Epidermal melanocyte (primary cell): ENCODE data around the gene FAM110D.

Experiments used
- DNase-seq: peaks from one replicate; pipeline ENCODE4 v3.0.0; 2011; ENCODE audit warnings: low spot score; ENCODE audit not compliant: insufficient read length

Gene FAM110D

DNA sequence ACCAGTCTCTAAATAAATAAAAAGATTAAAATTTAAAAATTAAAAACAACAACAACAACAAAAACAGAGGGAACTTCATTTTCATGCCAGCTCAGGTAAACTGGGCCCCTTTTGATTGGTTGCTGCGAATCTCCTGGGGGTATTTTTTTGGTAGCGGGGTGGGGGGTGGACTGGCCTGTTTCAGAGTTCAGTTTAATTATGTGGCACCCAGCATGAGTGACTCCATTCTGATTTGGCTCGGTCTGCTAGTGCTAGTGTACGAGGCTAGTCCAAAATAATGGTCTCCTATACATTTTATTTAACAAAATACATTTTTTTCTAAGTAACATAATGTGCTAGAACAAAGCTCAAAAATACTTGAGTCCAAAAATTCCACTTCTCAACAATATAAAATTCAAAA is 29.1 kb upstream of the FAM110D start:
- no peak for DNase-seq

DNA sequence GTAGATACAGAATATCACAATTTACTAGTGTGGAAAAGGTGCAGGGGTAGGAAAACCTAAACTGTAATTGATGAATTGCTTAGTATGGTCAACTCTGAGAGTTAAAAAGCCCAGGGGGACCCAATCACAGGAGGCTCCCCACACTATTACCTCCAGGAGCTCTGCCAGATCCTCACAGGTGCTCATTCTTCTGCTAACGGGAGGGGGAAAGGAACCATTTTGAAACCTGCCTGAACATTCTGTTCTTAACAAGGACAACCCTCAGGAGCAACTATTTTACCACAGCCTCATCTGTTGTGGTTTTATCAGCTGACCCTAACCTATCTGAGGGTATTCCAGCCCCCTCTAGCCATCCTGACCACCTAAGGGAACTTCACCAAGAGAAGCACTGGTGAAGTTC is 28.2 kb upstream of the FAM110D start:
- DNase-seq = no peak

DNA sequence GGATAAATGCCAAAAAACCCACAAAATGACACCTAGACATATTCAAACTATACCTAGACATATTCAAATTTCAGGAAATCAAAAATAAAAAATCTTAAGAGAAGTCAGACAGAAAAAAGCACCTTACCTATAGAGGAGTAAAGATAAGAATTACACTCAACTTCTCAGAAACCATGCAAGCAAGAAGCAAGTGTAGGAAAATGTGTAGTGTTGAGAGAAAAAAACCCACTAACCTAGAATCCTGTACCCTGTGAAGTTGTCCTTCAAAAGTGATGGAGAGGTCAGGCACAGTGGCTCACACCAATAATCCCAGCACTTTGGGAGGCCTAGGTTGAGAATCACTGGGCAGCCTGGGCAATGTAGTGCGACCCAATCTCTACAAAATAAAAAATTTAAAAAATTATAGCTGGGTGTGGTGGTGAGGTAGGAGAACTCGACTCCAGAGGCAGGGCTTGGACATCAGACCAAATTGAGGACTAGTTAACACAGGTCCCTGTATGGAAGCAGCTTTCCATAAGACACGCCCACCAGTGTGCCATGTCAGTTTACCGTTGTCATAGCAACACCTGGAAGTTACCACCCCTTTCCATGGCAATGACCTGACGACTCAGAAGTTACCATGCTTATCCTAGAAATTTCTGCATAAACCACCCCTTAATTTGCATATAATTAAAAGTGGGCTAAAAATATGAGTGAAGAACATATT is 26.6 kb upstream of the FAM110D start:
- DNase-seq = no peak

DNA sequence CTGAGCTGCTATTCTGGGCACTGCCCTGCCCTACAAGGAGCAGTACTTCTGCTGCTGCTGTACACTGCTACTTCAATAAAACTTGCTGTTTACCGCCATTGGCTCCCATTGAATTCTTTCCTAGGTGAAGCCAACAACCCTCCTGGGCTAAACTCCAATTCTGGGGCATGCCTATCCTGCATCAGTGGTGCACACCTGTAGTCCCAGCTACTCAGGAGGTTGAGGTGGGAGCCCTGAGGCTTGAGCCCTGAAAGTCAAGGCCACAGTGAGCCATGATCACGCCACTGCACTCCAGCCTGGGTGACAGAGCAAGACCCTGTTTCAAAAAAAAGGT is 26.1 kb upstream of the FAM110D start:
- no peak for DNase-seq

DNA sequence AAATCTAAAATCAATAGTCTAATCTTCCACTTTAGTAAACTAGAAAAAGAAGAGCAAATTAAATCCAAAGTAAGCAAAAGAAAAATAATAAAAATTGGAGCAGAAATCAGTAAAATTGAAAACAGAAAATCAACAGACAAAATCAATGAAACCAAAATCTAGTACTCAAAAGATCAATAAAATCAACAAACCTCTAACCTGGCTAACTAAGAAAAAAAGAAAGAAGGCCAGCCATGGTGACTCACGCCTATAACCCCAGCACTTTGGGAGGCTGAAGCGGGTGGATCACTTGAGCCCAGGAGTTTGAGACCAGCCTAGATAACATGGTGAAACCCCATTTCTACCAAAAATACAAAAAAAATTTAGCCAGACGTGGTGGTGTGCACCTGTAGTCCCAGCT is 24.4 kb upstream of the FAM110D start:
- no peak for DNase-seq

DNA sequence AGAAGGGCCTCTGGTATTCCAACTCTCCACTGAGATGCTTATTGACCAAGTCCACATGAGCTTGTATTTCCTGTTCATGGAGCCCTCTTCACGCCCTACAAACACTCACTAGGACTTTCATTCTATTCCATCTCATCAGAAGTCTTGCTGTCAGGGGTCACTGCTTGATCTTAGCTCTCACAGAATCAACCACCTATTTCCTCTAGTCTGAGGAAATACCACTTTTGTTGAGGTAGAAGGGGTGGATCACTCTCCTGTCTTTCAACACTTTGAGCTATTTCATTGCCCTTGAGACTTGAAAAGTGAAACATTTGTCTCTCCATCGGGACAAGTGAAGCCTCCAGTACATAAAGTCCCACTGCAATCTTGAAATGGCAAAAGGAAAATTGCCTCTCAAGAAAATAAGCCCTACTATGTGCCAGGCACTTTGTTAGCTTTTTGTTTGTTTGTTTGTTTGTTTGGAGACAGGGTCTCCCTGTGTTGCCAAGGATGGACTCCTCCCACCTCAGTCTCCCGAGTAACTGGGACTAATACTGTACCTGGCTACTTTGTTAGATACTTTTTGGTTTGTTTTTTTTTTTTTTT is 19.8 kb upstream of the FAM110D start:
- DNase-seq = no peak

DNA sequence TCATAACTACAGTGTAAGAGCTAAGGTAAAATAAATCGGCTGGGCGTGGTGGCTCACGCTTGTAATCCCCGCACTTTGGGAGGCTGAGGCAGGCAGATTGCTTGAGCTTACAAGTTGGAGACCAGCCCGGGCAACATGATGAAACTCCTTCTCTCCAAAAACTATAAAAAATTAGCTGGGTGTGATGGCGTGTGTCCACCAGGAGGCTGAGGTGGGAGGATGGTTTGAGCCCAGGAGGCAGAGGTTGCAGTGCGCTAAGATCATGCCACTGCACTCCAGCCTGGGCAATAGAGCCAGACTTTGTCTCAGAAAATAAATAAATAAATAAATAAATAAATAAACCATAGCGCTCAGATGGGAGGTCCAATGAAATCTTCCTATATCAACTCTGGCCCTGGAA is 16.7 kb upstream of the FAM110D start:
- no peak for DNase-seq

DNA sequence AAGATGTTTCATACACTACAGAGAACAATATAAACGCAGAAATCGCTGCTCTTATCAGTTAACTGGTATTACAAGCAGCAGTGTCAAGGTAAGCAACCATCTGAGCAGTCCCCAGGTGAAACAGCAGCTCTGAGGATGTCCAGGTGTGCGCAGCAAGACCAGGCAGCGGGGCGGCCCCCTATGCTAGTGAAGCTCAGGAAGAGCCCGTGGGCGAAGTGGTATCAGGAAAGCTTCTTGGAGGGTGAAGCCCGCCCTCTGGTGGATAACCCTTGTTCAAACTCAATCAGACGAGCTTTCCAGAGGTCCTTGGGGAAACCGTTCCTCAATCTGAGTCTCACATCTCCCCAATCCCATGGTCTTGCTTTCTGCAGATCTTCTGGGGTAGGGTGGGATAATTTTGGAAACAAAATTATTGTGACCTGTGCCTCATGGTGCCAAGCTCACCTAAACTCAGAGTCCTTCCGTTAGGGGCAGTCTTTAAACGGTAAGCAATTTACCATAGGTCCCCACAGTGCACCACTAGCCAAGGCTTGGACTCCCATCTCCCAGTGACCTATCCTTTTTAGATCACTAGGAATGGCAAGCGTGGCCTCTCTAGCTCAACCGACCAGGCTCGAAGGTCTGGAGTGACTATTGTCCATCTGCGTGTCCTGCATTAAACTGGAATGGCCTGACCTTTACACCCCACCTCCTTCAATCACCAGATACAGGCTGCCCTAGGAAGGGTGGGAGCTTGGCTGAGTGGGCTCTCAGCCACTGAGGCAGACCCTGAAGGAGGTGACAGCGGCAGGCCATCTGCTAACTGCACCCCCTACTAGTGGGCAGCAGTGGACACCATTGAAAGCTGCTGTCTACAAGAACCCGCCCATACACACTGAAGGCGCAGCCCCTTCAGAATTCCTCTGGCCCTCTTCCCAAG is 13.6 kb upstream of the FAM110D start:
- DNase-seq = peak; percentile 66

DNA sequence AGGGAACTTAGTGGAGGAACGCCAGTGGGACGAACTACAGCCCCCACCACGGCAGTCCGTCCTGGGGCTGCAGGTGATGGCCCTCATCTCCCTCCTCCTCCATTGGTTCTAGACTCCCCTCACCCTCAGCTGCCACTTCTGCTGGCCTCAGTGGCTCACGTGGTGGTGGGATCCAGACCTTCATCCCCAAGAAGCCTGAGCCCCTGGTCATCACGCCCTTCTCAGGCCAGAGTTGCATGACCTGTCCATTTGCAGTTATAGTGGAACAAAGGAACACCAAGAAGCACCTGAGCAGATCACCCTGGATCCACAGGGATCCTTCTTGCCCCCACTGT is 13.0 kb upstream of the FAM110D start:
- DNase-seq = no peak

DNA sequence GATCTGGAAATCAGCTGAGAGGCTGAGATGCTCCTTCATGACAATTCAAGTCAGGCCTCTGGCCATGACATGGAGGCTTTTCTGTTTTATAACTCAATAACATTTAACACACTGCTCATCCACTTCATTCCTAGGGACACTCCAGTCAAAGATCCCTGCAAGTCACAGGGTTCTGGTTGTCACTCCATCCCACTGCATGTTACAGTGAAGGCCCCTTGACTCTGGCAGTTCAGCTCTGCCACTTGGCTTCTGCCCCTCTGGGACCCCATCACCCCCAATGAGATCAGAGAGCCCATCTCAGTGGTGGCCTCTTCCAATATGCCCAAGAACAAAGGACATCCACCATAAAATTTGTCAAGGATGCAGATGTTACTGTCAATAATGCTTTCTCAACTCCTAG is 10.0 kb upstream of the FAM110D start:
- no peak for DNase-seq

DNA sequence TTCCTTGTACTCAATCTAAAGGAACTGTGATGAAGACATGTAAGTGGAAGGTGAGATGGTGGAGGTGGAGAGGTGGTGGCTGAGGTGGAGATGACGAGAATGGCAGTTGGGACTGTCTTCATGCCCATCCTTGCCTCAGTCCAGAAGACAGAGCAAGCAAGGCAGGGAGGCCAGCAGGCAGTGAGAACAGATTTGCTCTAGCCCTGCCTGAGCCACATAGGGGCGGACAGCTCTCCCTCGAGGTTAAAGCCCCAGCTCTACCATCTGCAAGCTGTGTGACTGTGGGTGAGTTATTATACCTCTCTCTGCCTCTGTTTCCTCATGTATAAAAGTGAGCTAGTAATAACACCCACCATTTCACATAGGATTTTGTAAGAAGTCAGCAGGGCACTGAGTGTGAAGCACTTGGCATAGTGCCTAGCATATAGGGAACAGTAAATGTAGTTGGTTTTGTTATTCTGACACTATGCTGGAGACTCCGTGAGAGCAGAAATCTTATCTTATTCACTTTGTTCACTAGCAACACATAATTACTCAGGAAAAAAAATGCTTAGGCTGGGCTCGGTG is 4.8 kb upstream of the FAM110D start:
- DNase-seq = no peak

DNA sequence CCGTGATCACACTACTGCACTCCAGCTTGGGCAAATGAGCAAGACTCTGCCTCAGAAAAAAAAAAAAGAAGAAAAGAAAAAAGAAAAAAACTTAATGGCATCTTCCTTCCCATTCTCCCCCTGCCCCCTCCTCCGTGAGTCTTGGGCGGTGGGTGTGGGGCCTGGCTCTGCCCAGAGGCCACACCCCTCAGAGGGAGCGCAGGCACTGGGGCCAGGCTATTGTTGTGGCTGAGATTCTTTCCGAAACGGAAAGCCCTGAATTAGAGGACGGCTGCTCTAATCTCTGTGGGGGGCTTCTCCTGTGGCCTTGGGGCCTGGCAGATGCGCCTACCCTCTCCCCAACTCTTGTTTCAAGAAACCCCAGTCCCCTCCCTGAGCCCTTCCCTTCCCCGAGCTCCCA is 4.1 kb upstream of the FAM110D start:
- DNase-seq = no peak

DNA sequence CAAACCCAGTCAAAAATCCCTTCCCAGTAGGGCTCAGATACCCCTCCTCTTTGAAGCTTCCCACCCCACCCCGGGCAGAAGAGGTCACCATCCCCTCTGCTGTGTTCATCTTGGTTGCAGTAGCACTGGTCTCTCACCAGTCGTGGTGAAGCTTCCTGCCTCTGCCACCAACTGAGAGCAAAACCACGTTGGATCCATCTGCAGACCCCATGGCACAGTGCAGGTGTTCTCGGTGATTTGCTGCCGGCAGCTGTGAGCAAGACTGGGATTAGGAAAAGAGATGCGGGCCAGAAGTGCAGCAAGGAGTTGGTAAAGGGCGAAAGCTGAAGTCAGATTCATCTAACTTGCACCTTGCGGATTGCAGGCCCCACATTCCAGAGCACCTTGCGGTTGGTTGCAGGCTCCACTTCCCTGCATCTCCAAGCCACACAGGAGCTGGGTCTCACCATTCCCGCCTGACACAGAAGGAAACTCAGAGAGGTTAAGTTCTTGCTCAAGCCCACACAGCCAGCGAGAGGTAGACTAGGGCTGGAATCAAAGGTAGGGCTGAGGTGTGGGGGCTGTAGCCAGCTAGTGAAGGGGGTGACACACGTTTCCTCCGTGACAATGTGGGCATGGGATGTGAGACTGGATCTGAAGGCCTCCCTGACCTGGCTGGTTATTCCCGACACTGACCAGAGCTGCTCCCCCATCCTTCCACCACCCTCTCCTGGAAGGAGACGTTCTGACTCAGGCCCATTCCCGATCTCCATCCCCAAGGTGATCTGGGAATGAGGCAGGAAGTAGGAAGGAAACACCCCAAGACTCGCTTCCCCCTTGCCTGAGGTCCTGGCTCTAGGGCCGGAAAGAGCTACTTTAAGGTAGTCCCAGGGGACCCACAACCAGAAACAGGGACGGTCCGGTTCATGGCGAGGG is 3.3 kb upstream of the FAM110D start:
- DNase-seq = no peak

DNA sequence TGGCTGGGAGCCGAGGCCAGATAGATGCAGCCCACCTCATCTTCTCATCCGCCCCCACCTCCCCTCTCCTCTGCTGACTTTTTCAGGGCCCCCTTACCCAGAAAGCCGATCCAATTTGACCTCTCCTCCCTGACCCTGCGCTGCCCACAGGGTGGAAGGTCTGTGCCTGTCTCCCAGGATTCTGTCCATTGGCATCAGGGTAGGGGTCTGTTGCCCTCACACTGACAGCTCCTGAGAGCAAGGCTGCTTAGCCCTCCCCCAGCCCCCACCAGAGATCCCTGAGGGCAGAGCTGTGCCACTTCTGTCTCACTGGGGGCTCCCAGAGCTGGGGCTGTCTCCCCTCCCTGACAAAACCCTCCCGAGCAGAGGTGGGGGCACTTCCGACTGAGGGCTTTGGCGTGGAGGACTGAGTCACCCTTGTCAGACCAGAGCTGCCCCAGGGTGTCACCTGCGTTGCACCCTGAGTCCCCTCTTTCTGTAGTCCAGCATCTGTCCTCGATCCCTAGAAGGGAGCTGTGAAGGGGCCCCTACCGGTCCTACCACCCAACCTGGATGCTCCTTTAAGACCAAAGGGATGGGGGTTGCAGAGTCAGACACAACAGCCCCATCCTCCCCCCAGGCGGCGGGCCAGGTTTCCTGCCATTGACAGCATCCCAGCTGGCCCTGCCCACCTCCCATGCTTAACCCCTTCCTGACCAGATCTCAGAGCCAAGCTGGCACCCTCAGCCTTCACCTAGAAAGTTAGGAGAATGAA is 2.4 kb upstream of the FAM110D start:
- DNase-seq = no peak

DNA sequence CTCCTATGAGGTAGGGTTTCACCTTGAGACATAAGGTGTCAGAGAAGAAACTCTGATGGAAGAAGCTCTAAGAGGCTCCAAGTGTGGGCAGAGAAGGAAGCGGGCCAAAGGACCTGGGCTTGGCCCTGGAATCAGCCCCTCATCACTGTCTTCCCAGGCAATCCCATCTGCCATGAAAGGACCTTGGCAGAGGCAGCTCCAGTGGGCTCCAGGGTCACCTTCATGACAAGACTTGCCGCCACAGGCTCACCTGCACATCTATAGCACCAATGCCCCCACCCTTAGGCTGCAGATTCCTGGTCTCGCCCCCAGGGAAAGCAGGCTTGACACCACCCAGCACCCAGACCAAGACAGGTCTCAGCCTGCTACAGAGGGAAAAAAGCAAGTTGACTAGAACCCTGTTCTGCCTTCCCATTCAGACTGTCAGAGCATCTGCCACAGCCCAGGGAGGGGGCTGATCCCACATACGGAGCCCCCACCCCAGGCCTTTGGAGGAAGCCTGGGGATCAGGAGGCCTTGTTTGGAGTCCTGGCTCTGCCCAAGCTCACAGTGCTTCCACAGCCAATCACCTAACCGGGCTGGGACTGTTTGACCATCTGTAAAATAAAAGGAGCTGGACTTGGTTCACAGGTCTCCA is 490 bp upstream of the FAM110D start:
- no peak for DNase-seq

DNA sequence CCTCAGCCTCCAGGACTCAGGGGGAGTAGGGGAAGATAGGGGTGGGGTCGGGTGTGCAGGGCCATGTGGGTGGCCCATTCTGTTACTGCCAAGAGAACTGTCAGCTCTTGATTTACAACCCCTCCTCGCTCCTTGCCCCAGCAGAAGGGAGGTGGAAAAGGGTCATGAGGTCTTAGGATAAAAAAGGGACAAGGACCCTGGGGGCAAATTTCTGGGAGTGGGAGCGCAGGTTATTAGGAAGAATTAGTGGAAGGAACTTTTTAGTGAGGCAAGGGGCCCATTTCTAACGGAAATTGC is 812 bp downstream of the FAM110D start:
- no peak for DNase-seq

DNA sequence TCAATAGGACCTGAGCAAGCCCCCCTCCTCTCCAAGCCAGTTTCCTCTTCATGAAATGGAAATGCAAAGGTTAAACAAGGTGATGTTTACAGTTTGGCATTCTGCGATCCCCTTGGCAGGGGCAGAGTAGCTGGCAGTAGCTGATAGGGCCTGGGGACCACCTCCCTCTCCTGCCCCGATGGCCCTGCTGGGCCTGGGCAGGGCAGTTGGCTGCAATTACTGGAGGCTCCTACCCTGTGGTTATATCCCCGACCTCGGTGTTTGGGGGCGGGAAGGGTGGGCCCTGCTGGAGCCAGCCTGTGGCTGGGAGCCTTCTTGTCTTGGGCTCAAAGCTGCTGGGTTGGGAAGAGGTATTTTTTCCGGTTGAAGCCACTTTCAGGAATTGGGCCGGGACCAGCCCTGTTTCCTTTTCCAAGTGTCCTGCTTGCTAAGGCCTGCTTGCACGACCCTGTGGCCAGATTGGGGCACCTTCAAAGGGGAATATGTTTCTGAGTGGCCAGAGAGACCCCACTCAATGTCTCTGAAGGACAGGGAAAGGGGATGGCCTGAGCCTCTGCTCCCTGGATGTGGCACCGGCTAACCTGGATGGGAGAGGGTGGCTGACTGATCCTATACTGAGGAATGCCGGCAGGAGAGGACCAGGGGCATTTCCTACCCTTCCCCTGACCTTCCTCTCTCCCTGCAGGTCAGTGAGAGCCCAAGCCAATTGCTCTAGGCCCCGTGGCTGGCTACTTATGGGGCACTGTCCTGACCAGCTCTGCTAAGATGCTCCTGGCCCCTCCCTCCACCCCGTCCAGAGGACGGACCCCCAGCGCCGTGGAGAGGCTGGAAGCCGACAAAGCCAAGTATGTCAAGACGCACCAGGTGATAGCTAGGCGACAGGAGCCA is 1.9 kb downstream of the FAM110D start:
- peak; percentile 12 for DNase-seq

DNA sequence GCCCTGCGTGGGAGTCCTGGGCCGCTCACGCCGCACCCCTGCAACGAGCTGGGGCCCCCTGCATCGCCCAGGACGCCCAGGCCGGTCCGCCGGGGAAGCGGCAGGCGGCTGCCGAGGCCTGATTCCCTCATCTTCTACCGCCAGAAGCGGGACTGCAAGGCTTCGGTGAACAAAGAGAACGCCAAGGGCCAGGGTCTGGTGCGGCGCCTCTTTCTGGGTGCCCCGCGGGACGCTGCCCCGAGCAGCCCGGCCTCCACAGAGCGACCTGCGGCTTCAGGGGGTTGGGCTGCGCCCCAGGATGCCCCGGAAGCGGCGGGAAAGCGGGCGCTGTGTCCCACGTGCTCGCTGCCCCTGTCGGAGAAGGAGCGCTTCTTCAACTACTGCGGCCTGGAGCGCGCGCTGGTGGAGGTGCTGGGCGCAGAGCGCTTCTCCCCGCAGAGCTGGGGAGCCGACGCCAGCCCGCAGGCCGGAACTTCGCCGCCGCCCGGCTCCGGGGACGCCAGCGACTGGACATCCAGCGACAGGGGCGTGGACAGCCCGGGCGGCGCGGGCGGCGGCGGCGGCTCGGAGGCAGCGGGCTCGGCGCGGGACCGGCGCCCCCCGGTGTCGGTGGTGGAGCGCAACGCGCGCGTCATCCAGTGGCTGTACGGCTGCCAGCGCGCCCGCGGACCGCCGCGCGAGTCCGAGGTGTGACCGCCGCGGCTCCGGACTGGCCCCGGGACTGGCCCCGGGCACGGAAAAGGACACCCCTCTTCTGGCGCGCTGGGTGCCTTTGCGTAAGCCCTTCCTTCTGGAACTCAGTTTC is 2.7 kb downstream of the FAM110D start:
- peak; percentile 42 for DNase-seq
